EL (cell line): Measurements from ENCODE around the gene UBR4.
A peak's percentile ranks its signal among the peaks of the same experiment; 100 is the strongest.
"Not testable (repeated sequence)": the region's sequence is repeated elsewhere in the genome, so short reads cannot be mapped to it uniquely, and the experiment has no call there.

ENCODE experiments used
- DNase-seq: peaks from one replicate; pipeline ENCODE4 v3.0.0-alpha.2; 2016

The UBR4 gene

GRCh38 chr1:19209990-19210771 is at the start of gene UBR4:
UBR4 (minus strand) TSS chr1:19210266; CDS start chr1:19210248, 18 bp downstream.
- DNase-seq = peak; percentile 95

- DNase-seq = no peak
Measured at GRCh38 chr1:19258353-19258752, 48.3 kb upstream of the UBR4 start.

GRCh38 chr1:19257178-19257914 is 47.3 kb upstream of the UBR4 start:
- peak; percentile 26 for DNase-seq

- DNase-seq = not testable (repeated sequence)
Measured at GRCh38 chr1:19256301-19256700, 46.2 kb upstream of the UBR4 start.

DNA sequence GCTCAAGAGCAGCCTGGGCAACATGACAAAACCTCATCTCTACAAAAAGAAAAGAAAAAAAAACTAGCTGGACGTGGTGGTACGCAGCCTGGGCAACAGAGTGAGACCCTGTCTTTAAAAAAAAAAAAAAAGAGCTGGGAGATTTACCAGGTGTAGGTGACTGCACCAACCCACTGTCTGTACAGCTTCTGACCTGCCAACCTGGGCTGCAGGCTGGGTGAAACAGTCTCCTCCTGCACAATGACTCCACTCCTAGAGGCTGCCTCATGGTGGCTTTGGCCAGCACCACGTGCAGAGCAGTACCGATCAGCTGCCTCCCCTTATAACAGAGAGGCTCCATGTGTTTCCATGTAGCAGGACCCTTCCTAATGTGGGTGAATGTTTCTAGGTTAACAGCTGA is 45.2 kb upstream of the UBR4 start:
- DNase-seq = no peak

- no peak for DNase-seq
Measured at GRCh38 chr1:19254416-19254815, 44.4 kb upstream of the UBR4 start.

- DNase-seq = peak; percentile 88
Measured at GRCh38 chr1:19251305-19252196, 41.5 kb upstream of the UBR4 start, which contains the start of the genes EMC1 and MRTO4. EMC1 (minus strand) TSS chr1:19251524; CDS start chr1:19251509, 15 bp downstream. MRTO4 (plus strand) TSS chr1:19251805; CDS start chr1:19251836, 31 bp downstream.

DNA sequence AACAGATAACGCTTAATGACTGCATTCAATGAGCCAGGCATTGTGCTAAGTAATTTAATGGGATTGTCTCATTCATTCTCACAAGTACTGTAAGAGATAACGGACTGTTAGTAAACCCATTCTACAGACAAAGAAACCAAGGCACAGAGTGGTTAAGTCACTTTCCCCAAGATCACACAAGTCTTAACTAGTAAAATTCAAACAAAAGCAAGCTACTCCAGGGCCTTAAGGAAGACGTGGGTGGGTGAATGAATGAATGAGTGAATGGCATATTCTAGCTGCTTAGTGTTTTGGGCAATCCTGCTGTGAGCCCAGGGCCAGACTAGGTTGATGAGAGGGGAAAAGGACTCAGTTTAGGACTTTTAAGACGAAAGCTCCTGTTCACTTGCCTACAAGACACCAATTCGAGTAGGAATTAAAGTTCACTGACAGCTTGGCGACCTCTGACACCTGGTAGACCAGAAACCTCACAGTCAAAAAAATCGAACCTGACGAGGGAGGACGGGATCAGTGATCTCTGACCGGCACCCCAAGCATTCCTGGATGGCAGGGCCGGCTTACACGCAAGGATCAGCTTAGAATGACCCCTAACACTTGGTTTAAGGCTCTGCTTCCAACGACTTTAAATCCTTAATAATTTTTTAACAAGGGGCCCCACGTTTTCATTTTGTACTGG is 40.7 kb upstream of the UBR4 start:
- peak; percentile 13 for DNase-seq

- peak; percentile 62 for DNase-seq
Measured at GRCh38 chr1:19240673-19241538, 30.8 kb upstream of the UBR4 start.

GRCh38 chr1:19239876-19240275 is 29.8 kb upstream of the UBR4 start:
- no peak for DNase-seq

GRCh38 chr1:19234224-19234623 is 24.2 kb upstream of the UBR4 start:
- no peak for DNase-seq

DNA sequence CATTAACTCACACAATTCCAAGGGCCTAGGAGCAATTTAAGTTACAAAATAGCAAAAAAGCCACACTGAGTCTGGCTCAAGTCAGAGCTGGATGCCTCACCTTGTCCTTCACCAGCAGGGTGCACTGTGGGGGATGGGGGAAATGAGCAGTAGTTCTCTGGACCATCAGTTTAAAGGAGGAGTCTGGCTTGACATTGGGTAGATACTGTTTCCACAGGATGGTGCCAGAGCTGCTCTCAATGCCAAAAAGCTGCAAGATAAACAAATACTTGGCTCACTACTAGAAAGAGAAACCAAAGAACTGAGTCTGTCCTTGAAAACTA is 22.4 kb upstream of the UBR4 start:
- DNase-seq = no peak

- DNase-seq = not testable (repeated sequence)
Measured at GRCh38 chr1:19231736-19232523, 21.9 kb upstream of the UBR4 start.

GRCh38 chr1:19229828-19230325 is 19.8 kb upstream of the UBR4 start:
- no peak for DNase-seq

DNA sequence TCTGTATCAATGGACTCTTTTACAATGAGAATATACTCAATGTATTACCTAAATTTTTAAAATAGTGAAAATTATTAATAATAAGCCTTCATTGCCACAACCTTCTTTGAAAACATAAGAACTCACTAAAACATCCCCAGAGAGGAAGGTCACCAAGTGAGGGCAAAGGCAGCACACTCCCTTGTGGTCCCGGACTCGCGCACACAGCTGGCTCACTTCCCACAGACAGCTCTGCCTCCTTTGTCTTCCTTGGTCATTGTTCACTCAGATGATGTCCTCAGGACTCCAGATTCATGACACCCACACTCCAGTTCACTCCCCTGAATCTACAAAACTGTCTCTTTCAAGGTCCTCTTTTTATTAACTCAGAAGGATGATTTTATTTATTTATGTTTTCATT is 19.2 kb upstream of the UBR4 start:
- no peak for DNase-seq

- DNase-seq = peak; percentile 42
Measured at GRCh38 chr1:19222979-19223824, 13.1 kb upstream of the UBR4 start.

DNA sequence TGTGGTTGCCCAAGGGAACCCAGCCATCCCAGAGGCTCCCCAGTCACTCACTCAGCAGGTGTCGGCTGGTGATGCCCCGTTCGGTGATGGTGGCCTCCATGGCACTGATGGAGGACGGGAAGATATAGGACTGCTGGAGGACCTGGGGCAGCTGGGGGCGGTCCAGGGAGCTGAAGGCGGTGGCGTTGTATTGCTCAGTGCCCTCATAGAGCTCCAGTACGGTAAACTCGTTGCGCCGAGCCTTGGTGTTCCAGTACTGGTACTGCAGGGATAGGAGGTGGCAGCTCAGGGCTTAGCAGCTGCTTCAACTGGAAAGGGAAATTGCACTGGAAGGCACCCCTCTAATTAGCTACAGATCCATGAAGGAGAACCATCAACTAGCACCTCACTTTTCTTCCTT is 12.5 kb upstream of the UBR4 start:
- DNase-seq = no peak

DNA sequence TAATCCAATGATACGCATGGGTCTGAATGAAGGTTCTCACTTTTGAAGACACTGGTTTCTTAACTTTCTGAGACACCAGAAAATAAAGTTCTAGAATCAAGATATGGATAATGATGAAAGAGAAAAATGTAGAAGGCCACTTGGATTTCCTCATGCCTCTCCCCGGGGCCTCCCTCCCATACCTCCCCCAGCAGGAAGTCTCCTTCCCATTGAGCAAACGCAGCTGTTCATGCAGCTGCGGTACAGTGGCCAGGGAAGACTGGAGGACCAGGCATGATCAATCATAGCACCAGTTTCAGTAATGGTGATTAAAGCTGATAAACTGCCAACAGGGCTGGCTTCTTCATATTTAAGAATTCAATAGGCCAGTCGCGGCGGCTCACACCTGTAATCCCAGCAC is 10.9 kb upstream of the UBR4 start:
- no peak for DNase-seq

GRCh38 chr1:19220080-19220846 is 10.2 kb upstream of the UBR4 start:
- DNase-seq = no peak
